GM19351 (cell line): ENCODE measurements around the gene ANKRD42.

Experiments
- ATAC-seq: cut with Tn5 transposase; IDR thresholded peaks from one replicate; pipeline ENCODE4 v1.9.1; 2021; ENCODE audit warnings: mild to moderate bottlenecking, moderate library complexity; ENCODE audit not compliant: unreplicated experiment

Gene ANKRD42

DNA sequence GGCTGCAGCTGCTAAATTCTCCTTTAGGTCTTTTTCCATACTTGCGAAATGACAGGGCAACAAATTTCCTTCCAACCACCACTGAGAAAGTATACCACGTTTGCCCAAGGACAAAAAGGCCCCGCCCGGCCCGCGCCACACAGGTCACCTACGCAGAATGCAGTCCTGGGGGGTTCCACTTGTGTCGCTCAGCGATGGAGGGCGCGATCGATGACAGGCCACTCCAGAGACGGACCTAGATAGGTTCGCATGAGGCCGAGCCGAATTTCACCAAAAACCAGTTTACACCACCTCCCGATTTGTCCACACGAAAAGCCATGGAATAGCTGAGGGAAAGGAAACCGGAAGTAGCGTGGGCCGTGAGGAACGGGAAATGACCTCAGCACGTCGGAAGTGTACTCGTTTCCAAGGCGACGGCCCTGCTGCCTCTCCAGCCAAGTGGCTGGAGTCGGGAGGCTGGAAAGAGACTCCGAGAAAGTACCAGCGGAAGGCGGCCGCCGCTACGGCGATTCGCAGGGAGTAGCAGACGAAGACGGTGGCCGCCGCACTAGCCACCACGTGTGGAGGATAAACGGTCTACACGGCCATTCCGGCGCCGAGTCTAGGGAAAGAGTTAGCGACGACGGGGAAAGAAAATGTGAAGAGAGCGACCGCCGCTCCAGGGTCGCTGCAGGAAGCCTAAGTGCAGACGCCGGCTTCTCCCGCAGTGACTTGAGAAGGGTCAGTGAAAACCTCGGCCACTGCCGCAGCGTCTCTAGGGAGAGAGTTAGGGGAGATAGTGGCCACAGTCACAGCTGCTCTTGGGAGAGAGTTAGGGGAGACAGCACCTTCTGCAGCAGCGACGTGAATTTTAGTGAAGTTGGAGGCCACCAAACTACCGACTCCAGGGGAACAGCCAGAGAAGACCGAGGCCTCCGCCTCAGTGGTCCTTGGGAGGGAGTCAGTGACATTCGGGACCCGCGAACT is at the start of gene ANKRD42:
Gene ANKRD42, plus strand, starts transcription at position 398 of the 966 bp plus-strand sequence. CDS start 959 bp downstream, outside the sequence.
- peak; percentile 87 for ATAC-seq

DNA sequence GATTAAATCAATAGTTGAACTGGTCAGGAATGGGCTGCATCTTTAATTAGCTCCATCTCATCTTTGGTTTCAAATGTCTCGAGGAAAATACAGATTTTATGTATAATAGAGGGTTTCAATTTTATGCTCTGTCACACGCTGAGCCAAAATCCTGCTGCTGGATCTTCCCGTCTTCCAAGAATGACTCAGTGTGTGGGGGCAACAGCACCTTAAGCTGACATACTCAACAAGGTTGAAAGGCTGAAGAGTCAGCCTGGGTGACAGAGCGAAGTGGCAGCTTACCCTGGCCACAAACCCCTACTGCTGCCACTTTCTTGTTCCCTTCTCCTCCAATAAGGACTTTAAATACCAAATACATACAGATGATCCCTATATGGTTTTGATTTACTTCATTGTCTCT is 45.6 kb upstream of the ANKRD42 start:
- no peak for ATAC-seq

DNA sequence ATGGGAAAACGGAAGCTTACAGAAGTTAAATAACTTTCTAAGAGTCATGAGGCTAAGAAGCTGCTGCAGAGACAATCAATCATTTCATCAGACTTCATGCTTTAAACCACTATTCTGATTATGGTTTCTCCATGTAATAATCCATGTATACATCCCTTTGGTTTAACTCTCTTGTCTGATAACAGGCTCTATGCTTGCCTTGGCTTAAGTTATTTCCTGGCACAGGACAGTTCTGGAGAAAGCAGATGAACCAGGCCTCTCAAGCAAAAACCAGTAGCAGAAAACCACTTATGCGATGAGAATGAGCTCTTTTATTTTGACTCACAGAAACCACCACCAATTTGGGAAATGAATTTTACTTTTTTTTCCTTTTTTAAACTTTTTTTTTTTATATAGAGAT is 43.1 kb upstream of the ANKRD42 start:
- no peak for ATAC-seq

DNA sequence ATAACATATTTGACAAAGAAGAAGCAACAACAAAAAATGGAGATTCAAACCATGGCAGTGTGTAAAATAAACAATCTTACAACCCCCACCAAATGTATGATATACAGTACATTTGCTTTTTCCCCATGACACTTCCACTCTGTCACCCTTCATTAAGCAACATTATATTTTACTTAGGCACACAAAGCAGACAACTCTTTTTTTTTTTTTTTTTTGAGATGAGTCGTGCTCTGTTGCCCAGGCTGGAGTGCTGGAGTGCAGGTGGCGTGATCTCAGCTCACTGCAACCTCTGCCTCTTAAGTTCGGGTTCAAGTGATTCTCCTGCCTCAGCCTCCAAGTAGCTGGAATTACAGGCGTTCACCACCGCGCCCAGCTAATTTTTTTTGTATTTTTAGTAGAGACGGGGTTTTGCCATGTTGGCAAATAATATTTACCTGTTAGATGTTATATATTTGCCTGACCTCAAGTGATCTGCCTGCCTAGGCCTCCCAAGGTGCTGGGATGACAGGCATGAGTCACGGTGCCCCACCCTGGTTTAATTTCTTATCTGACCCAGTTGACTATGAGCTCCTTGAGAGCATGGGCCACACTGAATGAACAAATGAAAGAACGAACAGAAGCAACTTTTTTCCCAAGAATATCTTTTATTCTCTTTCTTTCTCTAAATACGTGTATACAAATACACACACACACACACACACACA is 42.1 kb upstream of the ANKRD42 start:
- no peak for ATAC-seq

DNA sequence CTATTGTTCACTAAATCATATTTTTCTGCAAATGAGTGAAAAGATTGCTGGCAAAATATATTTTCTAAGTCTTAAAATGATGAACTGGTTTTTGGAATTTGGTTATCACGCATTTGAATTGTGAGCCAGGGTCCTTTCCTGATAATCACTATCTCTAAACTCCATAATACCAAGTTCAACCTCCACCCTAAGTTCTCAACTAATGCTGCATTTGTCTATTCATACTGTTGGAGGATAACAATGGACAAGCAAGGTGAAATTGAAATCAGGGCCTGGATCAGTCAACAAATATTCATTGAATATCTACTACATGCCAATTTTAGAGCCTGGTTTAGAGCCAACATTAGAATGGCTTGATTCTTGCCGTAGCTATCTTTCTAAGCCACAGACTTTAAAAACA is 41.2 kb upstream of the ANKRD42 start:
- ATAC-seq: no peak

DNA sequence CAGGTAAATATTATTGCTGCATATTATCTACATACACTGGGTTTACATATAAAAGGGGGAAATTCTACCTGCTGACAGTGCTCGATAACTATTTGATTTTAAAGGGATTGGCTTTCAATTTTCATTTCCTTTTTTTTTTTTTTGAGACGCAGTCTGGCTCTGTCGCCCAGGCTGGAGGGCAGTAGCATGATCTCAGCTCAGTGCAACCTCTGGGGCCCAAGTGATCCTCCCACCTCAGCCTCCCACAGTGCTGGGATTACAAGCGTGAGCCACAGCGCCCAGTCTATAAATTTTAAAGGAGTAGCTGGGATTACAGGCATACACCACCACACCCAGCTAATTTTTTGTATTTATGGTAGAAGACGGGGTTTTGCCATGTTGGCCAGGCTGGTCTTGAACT is 39.7 kb upstream of the ANKRD42 start:
- no peak for ATAC-seq

DNA sequence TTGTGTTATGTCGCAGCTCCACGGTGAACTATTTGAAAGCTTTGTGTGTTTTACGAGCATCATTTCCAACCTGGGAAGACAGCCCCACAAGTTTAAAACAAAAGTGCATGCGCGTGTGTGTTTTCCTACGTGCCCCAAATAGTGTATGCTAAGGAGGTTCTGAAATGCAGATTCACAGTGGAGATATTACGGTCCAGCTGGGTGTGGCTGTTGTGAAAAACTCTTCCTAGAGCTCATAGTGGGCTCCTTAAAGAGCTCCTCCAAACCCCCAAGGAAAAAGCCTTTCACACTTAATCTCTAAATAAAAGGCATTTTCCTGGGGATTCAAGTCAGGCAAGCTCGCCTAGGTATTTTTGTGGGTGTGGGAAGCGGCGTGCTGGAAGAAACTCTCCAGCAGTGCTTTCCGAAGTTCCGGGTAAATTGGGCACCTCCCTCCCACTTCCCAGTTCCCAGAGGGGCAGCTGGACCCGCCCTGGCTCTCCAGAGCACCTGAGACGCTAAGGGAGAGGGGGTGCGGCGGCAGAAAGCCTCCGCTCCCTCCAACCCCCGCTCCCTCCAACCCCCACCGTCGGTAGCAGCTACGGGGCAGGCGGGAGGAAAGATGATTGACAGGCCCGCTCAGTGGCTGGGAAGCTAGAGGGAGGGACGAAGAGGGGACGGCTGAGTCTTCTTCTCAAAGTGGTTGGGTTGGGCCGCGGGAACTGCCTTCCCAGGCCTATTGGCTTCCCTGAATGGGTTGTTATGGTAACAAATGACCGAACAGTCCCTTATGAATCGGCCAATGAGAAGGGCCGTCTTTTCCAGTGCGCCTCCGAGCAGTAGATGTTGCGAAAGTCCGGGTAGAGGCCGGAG is 37.1 kb upstream of the ANKRD42 start:
- peak; percentile 91 for ATAC-seq

DNA sequence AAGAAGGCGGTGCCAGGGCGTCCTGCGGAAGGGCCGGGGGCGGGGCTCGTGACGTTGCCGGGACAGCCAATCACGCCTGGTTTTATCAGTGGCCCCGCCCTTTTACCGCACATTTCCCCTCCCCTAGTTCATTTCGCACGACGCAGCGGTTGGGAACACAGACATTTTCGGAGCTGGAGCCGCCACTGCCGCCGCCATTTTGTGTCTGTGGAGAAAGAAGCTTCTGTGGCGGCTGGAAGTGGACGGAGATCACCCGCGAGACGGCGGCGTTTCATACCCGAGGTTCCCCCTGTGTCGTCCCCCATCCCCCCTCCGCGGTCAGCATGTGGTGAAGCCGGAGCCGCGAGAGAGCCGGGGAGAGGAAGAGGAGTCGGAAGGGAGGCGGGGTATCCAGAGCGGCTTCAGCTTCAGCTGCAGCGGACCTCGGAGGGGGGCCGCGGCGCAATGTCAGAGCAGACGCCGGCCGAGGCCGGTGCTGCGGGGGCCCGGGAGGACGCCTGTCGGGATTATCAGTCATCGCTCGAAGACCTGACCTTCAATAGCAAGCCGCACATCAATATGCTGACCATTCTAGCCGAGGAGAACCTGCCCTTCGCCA is 36.4 kb upstream of the ANKRD42 start, which contains the start of gene PCF11:
Gene PCF11, plus strand, starts transcription at position 136 of the 598 bp plus-strand sequence. Its CDS starts 309 bp downstream, at position 445.
- peak; percentile 2 for ATAC-seq

DNA sequence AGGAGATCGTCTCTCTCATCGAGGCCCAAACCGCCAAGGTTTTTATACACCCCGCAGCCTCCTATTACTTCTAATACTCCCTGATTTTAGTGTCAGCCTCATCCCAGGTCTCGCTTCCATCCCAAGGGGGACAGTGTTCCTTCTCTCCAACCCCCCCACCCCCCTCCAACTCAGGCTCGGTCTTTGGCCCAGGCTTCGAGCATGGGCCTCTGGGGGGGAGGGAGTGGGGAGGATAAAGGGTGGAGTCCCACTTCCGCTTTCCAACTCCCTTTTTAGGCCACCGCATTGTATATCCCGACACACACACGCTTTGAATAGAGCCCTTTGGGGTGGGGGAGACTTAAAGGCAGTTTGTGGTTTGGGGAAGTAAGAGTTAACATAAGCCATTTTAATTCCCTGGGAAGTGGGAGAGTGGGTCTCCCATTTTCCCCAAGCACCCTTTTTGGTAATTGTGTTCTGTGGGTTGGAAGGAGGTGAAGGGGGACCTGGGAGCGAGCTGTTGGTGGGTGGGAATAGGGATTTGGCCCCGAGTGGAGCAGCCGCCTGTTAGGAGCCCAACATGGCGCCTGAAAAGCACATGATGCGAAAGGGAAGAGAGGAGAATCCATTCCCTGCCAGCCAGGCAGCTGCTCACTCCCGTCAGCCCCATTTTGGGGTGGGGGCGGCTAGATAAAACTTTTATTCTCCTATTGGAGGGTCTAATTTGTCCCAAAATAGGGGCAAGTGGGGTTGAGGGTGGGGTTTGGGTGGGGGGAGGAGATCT is 35.7 kb upstream of the ANKRD42 start:
- ATAC-seq: no peak

DNA sequence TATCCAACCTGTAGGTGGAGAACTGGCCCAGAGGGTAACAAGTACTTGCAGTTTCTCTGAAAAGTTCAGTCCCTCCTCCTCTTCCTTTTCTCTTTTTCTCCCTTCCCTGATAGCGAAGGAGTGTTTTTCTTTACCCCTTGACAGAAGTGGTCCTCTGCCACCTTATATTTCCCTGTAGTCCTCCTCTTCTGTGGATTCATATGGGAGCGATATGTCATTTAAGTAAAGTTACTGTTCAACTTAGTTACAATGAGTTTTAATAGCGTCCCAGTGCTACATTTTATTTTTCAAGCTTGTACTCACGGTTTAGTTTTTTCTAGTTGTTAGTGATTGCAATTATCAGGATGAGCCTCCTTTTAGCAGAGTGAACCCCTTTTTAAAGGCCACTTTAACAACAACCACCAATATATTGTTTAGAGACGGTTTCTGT is 35.1 kb upstream of the ANKRD42 start:
- ATAC-seq: no peak

DNA sequence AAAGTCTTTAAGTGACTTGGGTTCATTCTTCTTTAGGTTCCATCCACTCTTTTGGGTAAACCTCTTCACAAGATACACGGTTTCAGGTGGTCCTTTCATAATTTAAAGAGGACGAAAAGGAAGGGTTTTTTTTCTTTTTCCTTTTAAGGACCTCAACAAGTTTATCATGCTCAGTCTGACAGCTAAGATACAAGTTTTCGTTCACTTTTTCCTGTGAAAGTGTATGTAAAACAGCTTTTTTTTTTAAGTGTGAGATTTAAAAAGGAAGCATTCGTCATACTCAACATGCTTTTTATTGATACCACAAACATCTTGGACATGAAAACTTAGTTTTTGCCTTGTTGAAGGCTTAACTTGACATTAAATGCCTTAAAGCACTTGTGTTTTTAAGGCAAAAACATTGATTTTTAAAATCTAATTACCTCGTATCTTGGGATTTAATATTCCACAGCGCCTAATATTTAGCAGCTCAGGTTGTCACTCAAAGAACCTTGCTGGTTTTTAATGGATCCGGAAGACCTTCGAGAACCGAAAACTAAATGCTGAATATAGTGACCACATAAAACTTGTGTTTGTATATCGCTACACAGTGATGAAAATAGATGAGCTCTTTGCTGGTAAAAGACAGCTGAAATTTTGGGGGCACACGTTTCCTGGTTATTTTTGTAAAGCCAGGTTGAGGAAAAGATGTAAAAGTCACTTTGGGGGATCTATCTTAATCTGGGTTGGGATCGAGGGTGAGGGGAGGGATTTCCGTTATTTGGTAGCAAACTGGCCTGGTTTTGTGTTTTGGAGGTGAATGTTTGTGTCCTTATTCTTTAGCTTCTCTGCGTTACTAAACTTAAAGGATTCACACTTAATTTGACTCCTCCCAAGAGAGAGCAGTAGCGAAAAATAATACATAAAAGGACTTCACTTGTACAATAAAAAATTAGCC is 34.3 kb upstream of the ANKRD42 start:
- ATAC-seq: no peak

DNA sequence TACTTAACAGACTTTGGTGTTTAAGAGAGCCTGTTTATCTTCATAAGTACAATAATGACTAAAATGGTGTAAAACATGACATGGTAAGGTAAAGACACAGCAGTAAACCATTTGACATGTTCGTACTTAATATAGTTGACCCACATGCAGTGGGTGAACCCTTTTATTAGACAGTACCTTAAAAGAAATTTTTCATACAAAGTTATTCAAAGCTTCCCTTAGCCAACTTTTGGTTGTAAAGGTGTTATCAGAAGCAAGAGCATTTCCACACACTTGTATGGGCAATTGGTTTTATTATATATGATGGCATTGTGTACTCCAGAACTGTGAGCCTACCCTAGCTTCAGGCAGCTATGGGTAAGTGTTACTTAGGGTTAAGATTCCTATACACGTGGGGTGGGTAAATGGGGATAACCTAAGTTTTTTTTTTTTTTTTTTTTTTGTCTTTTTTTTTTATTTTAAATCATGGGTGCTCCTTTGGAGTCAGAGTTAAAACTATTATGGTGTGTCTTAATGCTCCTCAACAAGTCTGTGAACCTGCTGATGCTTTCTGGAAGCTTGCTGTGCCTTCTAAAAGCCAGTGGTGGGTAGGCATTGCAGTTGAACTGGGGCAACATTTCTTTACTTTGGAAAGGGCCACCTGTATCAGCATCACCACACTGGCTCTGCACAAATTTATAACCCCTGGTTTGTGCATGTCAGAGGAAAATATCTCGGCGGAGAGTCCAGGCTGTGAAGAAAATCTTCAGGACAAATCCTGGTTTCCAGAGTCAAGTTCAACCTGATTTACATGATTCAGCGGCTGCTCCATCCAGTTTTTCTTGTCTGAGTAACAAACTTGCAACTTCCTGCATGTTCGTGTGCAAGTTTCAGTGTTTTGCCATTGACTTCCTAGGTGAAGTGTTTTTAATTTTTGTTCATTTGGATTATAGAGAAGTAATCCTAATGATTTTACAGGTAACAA is 33.3 kb upstream of the ANKRD42 start:
- no peak for ATAC-seq

DNA sequence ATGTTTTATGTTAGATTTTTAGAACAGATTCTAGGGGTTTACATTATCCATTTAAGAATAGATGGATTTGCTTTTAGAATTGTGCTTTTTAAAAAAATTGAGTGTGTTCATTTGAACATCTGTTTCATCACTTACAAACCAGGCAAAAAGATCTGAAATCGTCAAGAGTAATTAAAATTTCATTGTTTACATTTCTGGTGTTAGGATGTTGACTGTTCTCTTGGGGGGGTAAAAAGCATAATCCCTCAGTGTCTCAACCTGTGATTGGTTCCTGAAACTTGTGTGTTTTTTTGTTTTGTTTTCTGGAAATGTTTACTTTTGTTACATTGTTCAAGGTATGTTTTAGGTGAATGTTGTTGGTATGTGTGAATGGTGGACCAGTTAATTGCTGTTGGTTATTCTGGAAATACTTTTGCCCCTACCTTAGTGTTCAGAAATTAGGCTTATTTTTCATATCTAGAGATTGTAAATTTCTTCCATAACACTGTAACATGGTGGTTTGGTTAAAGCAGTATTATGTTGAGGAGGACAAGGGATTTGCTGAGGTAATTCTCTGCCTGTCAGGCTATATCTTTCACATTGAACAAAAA is 31.8 kb upstream of the ANKRD42 start:
- no peak for ATAC-seq

DNA sequence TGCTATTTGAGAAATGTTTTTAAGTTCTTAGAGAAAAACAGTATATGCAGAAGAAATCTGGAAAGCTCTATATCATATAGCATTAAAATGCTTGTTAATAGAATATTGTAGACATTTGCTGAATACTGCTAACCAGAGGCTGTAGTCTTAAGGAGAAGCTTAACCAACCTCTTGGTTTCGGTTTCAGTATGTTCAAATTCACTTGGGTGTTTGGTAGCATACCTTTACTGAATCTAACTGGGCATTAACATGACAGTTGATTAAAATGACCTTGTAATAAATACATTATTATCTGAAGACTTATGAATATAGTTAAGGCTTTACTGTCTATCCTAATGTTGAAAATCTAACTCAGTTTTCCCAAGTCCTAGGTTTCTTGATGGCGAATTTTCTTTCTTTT is 31.1 kb upstream of the ANKRD42 start:
- ATAC-seq: peak; percentile 67

DNA sequence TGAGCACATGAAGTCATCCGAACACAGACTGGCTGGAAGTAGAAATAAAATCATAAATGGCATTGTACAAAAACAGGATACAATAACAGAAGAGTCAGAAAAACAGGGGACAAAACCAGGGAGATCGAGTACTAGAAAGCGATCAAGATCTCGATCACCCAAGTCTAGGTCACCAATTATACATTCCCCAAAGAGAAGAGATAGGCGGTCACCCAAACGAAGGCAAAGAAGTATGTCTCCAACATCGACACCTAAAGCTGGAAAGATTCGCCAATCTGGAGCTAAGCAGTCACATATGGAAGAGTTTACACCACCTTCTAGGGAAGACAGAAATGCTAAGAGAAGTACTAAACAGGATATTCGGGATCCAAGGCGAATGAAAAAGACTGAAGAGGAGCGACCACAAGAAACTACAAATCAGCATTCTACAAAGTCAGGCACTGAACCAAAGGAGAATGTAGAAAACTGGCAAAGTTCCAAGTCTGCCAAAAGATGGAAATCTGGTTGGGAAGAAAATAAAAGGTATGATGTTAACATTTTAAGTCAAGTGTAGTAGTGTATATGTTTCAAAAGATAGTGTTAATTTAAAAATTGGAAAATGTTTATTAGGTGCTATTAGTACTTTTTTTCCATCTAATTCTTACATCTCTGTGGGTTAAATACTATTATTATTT is 27.2 kb upstream of the ANKRD42 start:
- ATAC-seq: no peak

DNA sequence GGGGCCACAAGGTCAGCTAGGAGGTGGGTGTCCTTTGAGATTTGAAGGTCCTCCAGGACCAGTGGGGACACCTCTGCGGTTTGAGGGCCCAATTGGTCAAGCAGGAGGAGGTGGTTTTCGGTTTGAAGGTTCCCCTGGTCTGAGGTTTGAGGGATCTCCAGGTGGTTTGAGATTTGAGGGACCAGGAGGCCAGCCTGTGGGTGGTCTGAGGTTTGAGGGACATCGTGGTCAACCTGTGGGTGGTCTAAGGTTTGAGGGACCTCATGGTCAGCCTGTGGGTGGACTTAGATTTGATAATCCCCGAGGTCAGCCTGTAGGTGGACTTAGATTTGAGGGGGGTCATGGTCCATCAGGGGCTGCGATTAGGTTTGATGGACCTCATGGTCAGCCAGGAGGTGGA is 24.8 kb upstream of the ANKRD42 start:
- no peak for ATAC-seq

DNA sequence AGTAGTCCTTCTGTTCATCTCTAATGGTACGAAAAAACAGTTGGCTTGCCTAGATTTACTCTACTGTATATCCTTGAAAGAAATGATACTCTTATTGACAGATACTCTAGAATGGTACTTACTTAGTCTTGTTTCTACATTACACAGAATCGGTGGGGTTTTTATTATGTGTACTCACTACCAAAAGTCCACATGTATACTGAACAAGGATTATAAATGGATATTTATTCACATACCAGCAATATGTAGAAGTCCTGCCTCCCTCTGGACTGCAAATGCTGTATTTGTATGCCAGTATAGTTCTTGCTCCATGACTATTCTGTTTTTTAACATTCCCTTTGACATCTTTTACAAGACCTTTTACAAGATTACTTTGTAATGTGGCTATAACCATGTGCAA is 22.6 kb upstream of the ANKRD42 start:
- no peak for ATAC-seq
